Measurements from ENCODE around the gene SHB.

SHB gene

GRCh38 chr9:38035873-38036272 lies 33.2 kb downstream of the SHB start:
- Histone ChIP-seq H3K27ac (ENCODE audit: poor library complexity, severe bottlenecking) (peak overlapping the region; percentile 98), H3K4me1 (ENCODE audit: insufficient read depth, poor library complexity, severe bottlenecking) (peaks cover 75% of the 10 kb centered on the region), H3K27me3 (ENCODE audit: insufficient read depth, poor library complexity, severe bottlenecking) (no peaks in the 10 kb centered on the region), H3K4me3 (ENCODE audit: severe bottlenecking) (no peak overlapping the region), H3K36me3 (ENCODE audit: low read depth) (no peaks in the 10 kb centered on the region), H3K9me3 (ENCODE audit: severe bottlenecking) (no peaks in the 10 kb centered on the region)
- no peak for TF ChIP-seq CTCF (IDR thresholded peaks at IDR 0.05; ENCODE audit: poor library complexity, severe bottlenecking)
- DNase-seq (ENCODE audit: low spot score) (no peak), ATAC-seq (ENCODE audit: low read depth) (peak; percentile 71)

GRCh38 chr9:38033941-38034340 lies 35.1 kb downstream of the SHB start:
- DNase-seq (ENCODE audit: low spot score) = no peak
- Histone ChIP-seq H3K27ac (ENCODE audit: poor library complexity, severe bottlenecking) (peak overlapping the region; percentile 98), H3K4me3 (ENCODE audit: severe bottlenecking) (no peak overlapping the region), H3K9me3 (ENCODE audit: severe bottlenecking) (no peaks in the 10 kb centered on the region), H3K36me3 (ENCODE audit: low read depth) (no peaks in the 10 kb centered on the region), H3K27me3 (ENCODE audit: insufficient read depth, poor library complexity, severe bottlenecking) (no peaks in the 10 kb centered on the region), H3K4me1 (ENCODE audit: insufficient read depth, poor library complexity, severe bottlenecking) (peaks cover 64% of the 10 kb centered on the region)
- TF ChIP-seq CTCF (IDR thresholded peaks at IDR 0.05; ENCODE audit: poor library complexity, severe bottlenecking) = no peak
- ATAC-seq (ENCODE audit: low read depth) = no peak

GRCh38 chr9:38032266-38033110 lies 36.5 kb downstream of the SHB start:
- Histone ChIP-seq H3K4me3 (ENCODE audit: severe bottlenecking) (no peak overlapping the region), H3K27me3 (ENCODE audit: insufficient read depth, poor library complexity, severe bottlenecking) (no peaks in the 10 kb centered on the region), H3K9me3 (ENCODE audit: severe bottlenecking) (no peaks in the 10 kb centered on the region), H3K36me3 (ENCODE audit: low read depth) (no peaks in the 10 kb centered on the region), H3K27ac (ENCODE audit: poor library complexity, severe bottlenecking) (peak overlapping the region; percentile 98), H3K4me1 (ENCODE audit: insufficient read depth, poor library complexity, severe bottlenecking) (peaks cover 64% of the 10 kb centered on the region)
- ATAC-seq (ENCODE audit: low read depth) (peak; percentile 48), DNase-seq (ENCODE audit: low spot score) (no peak)
- TF ChIP-seq CTCF (IDR thresholded peaks at IDR 0.05; ENCODE audit: poor library complexity, severe bottlenecking) = no peak

GRCh38 chr9:38031594-38031993 lies 37.4 kb downstream of the SHB start:
- Histone ChIP-seq H3K4me1 (ENCODE audit: insufficient read depth, poor library complexity, severe bottlenecking) (peaks cover 64% of the 10 kb centered on the region), H3K36me3 (ENCODE audit: low read depth) (no peaks in the 10 kb centered on the region), H3K4me3 (ENCODE audit: severe bottlenecking) (no peak overlapping the region), H3K27me3 (ENCODE audit: insufficient read depth, poor library complexity, severe bottlenecking) (no peaks in the 10 kb centered on the region), H3K9me3 (ENCODE audit: severe bottlenecking) (no peaks in the 10 kb centered on the region), H3K27ac (ENCODE audit: poor library complexity, severe bottlenecking) (peak overlapping the region; percentile 98)
- DNase-seq (ENCODE audit: low spot score) (no peak), ATAC-seq (ENCODE audit: low read depth) (no peak)
- no peak for TF ChIP-seq CTCF (IDR thresholded peaks at IDR 0.05; ENCODE audit: poor library complexity, severe bottlenecking)

- Histone ChIP-seq H3K27me3 (ENCODE audit: insufficient read depth, poor library complexity, severe bottlenecking) (no peaks in the 10 kb centered on the region), H3K27ac (ENCODE audit: poor library complexity, severe bottlenecking) (peak overlapping the region; percentile 98), H3K4me1 (ENCODE audit: insufficient read depth, poor library complexity, severe bottlenecking) (peaks cover 64% of the 10 kb centered on the region), H3K9me3 (ENCODE audit: severe bottlenecking) (no peaks in the 10 kb centered on the region), H3K4me3 (ENCODE audit: severe bottlenecking) (no peak overlapping the region), H3K36me3 (ENCODE audit: low read depth) (no peaks in the 10 kb centered on the region)
- DNase-seq (ENCODE audit: low spot score) (no peak), ATAC-seq (ENCODE audit: low read depth) (no peak)
- no peak for TF ChIP-seq CTCF (IDR thresholded peaks at IDR 0.05; ENCODE audit: poor library complexity, severe bottlenecking)
These were observed 38.4 kb downstream of the SHB start for GRCh38 chr9:38030658-38031057.

Data from RWPE2 (cell line).